MG63 (cell line): Measurements from ENCODE around the gene THSD7B. TPM values are rescaled to one million over a fixed set of nuclear protein-coding genes. Genes with fewer than 3 reads are reported as not detected.

Experiments used
- DNase-seq: peaks from one replicate; pipeline ENCODE4 v3.0.0-alpha.2; 2020
- H3K27me3 ChIP-seq: fragments of 250-450 bp; sonication (Bioruptor Pico); 2 replicates; pipeline ENCODE4 v1.5.1; 2020; ENCODE audit warnings: mild to moderate bottlenecking, moderate library complexity
- H3K36me3 ChIP-seq: fragments of 250-450 bp; sonication (Bioruptor Pico); 2 replicates; pipeline ENCODE4 v1.5.1; 2020; ENCODE audit warnings: mild to moderate bottlenecking, moderate library complexity
- H3K4me3 ChIP-seq: fragments of 250-450 bp; sonication (Bioruptor Pico); 2 replicates; pipeline ENCODE4 v1.5.1; 2020; ENCODE audit warnings: mild to moderate bottlenecking, moderate library complexity
- H3K9me3 ChIP-seq: fragments of 250-450 bp; sonication (Bioruptor Pico); 2 replicates; pipeline ENCODE4 v1.5.1; 2020; ENCODE audit warnings: mild to moderate bottlenecking, moderate library complexity
- total RNA-seq: library from RNA; depleted of rRNA; stranded (reverse); fragments of >200 nt; shearing (Covaris generic); gene quantifications from 2 replicates; pipeline ENCODE4 v1.2.3, GENCODE V29; 2014; ENCODE audit warnings: low replicate concordance

Gene THSD7B
- total RNA-seq, 1 experiment from 2014 or later = not detected

GRCh38 chr2:137221797-137222492 lies 456.6 kb downstream of the THSD7B start:
- DNase-seq = no peak
- Histone ChIP-seq H3K27me3 (no peaks in the 10 kb centered on the region), H3K36me3 (no peaks in the 10 kb centered on the region), H3K9me3 (no peaks in the 10 kb centered on the region), H3K4me3 (no peak overlapping the region)

GRCh38 chr2:137223722-137224121 lies 458.4 kb downstream of the THSD7B start:
- no peaks in the 10 kb centered on the region for H3K36me3 ChIP-seq
- H3K4me3 ChIP-seq = no peak overlapping the region
- no peaks in the 10 kb centered on the region for H3K27me3 ChIP-seq
- DNase-seq = no peak
- no peaks in the 10 kb centered on the region for H3K9me3 ChIP-seq

GRCh38 chr2:137228566-137228965 lies 463.2 kb downstream of the THSD7B start:
- no peaks in the 10 kb centered on the region for H3K36me3 ChIP-seq
- DNase-seq = no peak
- H3K4me3 ChIP-seq = no peak overlapping the region
- H3K9me3 ChIP-seq = no peaks in the 10 kb centered on the region
- no peaks in the 10 kb centered on the region for H3K27me3 ChIP-seq

GRCh38 chr2:137229834-137230233 lies 464.5 kb downstream of the THSD7B start:
- DNase-seq = no peak

GRCh38 chr2:137231628-137232027 lies 466.3 kb downstream of the THSD7B start:
- DNase-seq = no peak
- Histone ChIP-seq H3K4me3 (no peak overlapping the region), H3K9me3 (no peaks in the 10 kb centered on the region), H3K27me3 (no peaks in the 10 kb centered on the region), H3K36me3 (no peaks in the 10 kb centered on the region)

More at GRCh38 chr2:137229834-137230233, 464.5 kb downstream of the THSD7B start:
- no peak overlapping the region for H3K4me3 ChIP-seq
- H3K36me3 ChIP-seq = no peaks in the 10 kb centered on the region
- no peaks in the 10 kb centered on the region for H3K9me3 ChIP-seq
- no peaks in the 10 kb centered on the region for H3K27me3 ChIP-seq

- H3K36me3 ChIP-seq = no peaks in the 10 kb centered on the region
- H3K9me3 ChIP-seq = no peaks in the 10 kb centered on the region
- H3K4me3 ChIP-seq = no peak overlapping the region
- H3K27me3 ChIP-seq = no peaks in the 10 kb centered on the region
- DNase-seq = no peak
Observed at GRCh38 chr2:137232076-137232475, 466.7 kb downstream of the THSD7B start.

GRCh38 chr2:137233091-137233490 lies 467.7 kb downstream of the THSD7B start:
- no peak for DNase-seq

GRCh38 chr2:137237055-137237454 lies 471.7 kb downstream of the THSD7B start:
- Histone ChIP-seq H3K27me3 (no peaks in the 10 kb centered on the region), H3K36me3 (no peaks in the 10 kb centered on the region), H3K4me3 (no peak overlapping the region), H3K9me3 (no peaks in the 10 kb centered on the region)
- no peak for DNase-seq

More at GRCh38 chr2:137233091-137233490, 467.7 kb downstream of the THSD7B start:
- no peaks in the 10 kb centered on the region for H3K9me3 ChIP-seq
- H3K4me3 ChIP-seq = no peak overlapping the region
- no peaks in the 10 kb centered on the region for H3K36me3 ChIP-seq
- H3K27me3 ChIP-seq = no peaks in the 10 kb centered on the region

GRCh38 chr2:137238065-137238464 lies 472.7 kb downstream of the THSD7B start:
- H3K36me3 ChIP-seq = no peaks in the 10 kb centered on the region
- DNase-seq = no peak
- H3K4me3 ChIP-seq = no peak overlapping the region
- H3K9me3 ChIP-seq = no peaks in the 10 kb centered on the region
- no peaks in the 10 kb centered on the region for H3K27me3 ChIP-seq

- no peaks in the 10 kb centered on the region for H3K36me3 ChIP-seq
- H3K27me3 ChIP-seq = no peaks in the 10 kb centered on the region
- no peaks in the 10 kb centered on the region for H3K9me3 ChIP-seq
- no peak for DNase-seq
- no peak overlapping the region for H3K4me3 ChIP-seq
Observed at GRCh38 chr2:137249463-137250130, 484.3 kb downstream of the THSD7B start.

GRCh38 chr2:137250401-137250800 lies 485.1 kb downstream of the THSD7B start:
- Histone ChIP-seq H3K36me3 (no peaks in the 10 kb centered on the region), H3K9me3 (no peaks in the 10 kb centered on the region), H3K27me3 (no peaks in the 10 kb centered on the region), H3K4me3 (no peak overlapping the region)
- DNase-seq = no peak

GRCh38 chr2:137251045-137251444 lies 485.7 kb downstream of the THSD7B start:
- no peak for DNase-seq
- Histone ChIP-seq H3K27me3 (no peaks in the 10 kb centered on the region), H3K36me3 (no peaks in the 10 kb centered on the region), H3K4me3 (no peak overlapping the region), H3K9me3 (no peaks in the 10 kb centered on the region)

GRCh38 chr2:137252934-137253333 lies 487.6 kb downstream of the THSD7B start:
- H3K36me3 ChIP-seq = no peaks in the 10 kb centered on the region
- no peaks in the 10 kb centered on the region for H3K27me3 ChIP-seq
- no peaks in the 10 kb centered on the region for H3K9me3 ChIP-seq
- H3K4me3 ChIP-seq = no peak overlapping the region
- DNase-seq = no peak

- H3K4me3 ChIP-seq = no peak overlapping the region
- no peak for DNase-seq
- H3K9me3 ChIP-seq = no peaks in the 10 kb centered on the region
- H3K27me3 ChIP-seq = no peaks in the 10 kb centered on the region
- H3K36me3 ChIP-seq = no peaks in the 10 kb centered on the region
Observed at GRCh38 chr2:137254052-137254451, 488.7 kb downstream of the THSD7B start.

GRCh38 chr2:137255345-137255744 lies 490.0 kb downstream of the THSD7B start:
- Histone ChIP-seq H3K36me3 (no peaks in the 10 kb centered on the region), H3K27me3 (no peaks in the 10 kb centered on the region), H3K4me3 (no peak overlapping the region), H3K9me3 (no peaks in the 10 kb centered on the region)
- DNase-seq = no peak

- Histone ChIP-seq H3K9me3 (no peaks in the 10 kb centered on the region), H3K4me3 (no peak overlapping the region), H3K27me3 (no peaks in the 10 kb centered on the region), H3K36me3 (no peaks in the 10 kb centered on the region)
- DNase-seq = no peak
Observed at GRCh38 chr2:137255990-137256389, 490.6 kb downstream of the THSD7B start.

GRCh38 chr2:137261881-137262585 lies 496.7 kb downstream of the THSD7B start:
- Histone ChIP-seq H3K36me3 (no peaks in the 10 kb centered on the region), H3K27me3 (no peaks in the 10 kb centered on the region), H3K9me3 (no peaks in the 10 kb centered on the region), H3K4me3 (no peak overlapping the region)
- DNase-seq = no peak
